ENCODE results near the gene WWTR1. TPM values are rescaled to one million over a fixed set of nuclear protein-coding genes. Genes with fewer than 3 reads are reported as not detected.

WWTR1 gene
- total RNA-seq, 1 donor from 2014 or later: 13.2 TPM

DNA sequence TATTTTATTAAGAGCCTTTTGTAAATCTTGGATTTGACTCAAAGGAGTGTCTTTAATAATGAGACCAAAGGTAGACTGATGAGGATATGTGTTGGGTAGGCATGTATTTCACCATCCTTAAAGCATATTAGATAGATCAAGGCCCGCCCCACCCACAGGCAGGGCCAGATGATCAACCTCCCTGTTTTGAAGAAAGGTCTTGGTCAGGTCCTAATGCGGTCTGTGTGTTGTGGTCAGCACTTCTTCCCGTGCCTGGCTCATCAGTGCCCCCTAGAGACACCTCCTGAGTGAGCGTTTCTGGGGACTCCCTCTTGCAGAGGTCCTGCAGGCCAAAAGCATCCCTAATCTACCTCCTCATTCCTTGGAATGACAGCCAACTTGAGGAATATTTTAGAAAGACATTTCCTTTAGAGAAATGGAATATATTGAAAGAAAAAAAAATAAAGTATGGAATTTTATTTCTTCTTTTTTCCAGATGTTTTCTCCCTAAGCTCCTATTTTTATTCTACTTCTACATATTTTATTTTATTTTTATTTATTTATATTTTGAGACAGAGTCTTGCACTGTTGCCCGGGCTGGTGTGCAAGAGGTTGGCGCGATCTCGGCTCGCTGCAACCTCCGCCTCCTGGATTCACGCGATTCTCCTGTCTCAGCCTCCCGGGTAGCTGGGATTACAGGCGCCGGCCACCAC lies 177.4 kb downstream of the WWTR1 start:
- ATAC-seq (peak; percentile 81), DNase-seq (ENCODE audit: low spot score) (peak; percentile 84)

DNA sequence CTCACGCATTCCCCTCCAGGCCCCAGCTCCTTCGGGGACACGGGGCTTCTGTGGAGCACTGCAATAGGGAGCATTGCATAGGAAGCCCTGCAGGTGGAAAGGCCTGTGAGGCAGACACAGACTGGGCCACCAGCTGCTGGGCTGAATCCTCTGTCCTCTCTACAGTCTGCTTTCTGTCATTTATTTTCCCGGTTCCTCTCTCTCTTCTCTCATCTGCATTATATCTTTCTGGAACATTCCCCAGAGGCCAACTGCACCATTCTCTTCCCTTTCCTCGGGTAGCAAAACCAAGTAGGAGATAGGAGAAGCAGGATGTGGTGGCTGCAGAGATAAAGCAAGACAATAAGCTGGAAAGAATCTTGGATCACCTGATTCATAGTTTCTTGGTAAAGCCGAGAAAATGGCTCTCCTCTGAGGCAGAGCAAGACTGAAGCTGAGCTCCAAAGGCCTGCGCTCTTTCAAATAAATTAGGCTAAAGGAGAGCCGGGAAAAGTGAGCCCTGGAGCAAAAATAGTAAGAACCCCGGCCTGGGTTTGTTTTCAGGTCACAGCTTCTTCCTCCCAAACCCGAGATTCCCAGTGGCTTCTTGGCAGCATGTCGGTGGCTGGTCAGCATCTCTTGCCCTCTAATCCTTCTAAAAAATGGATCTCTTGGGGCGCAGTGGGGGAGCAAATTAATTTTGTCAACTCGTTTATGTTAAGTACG lies 178.1 kb downstream of the WWTR1 start:
- no peak for ATAC-seq
- DNase-seq (ENCODE audit: low spot score): no peak

DNA sequence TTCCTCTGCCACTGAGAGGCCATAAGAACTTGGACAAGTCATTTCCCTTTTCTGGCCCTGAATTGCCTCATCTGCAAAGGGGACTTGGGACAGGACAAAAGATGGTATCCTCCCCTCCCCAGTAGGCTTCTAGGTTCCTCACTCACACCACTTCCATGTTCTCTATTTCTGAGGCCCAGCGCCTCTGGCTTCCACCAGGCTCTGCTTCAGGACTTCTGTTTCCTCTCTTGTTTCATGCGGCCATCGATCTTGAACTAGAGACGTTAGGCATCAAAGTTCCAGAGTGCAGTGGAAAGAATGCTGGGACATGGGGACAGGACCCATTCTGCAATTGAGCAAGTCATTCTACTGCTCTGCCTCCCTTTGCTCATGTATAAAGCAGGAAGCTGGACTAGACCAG lies 181.6 kb downstream of the WWTR1 start:
- ATAC-seq: peak; percentile 60
- DNase-seq (ENCODE audit: low spot score): peak; percentile 75

DNA sequence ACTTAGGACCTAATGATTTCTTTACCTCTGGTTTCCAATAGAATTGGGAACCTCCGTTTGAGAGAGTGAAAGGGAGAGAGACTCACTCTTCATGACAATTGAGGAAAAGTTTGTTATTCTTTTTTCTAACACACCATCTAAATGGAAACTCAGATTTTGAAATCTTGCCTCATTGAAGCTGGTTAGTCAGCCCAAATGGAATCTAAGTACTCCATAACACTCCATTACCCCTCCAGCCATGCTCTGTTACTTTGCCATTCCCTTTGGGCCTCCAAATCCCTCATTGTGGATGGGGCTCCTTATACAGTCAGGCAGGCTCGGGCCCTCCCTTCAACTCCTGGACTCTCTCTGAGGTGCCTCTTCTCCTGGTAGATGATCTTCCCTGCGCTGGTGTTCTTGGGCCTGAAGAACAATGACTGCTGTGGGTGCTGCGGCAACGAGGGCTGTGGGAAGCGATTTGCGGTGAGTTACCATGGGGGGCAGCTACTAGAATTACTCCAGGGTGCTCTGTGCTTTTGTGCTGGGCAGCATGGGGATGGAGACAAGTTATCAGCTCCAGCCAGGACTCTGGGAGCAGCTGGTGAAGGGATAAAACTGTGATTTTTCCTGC lies 182.3 kb downstream of the WWTR1 start:
- ATAC-seq: peak; percentile 15
- no peak for DNase-seq (ENCODE audit: low spot score)

DNA sequence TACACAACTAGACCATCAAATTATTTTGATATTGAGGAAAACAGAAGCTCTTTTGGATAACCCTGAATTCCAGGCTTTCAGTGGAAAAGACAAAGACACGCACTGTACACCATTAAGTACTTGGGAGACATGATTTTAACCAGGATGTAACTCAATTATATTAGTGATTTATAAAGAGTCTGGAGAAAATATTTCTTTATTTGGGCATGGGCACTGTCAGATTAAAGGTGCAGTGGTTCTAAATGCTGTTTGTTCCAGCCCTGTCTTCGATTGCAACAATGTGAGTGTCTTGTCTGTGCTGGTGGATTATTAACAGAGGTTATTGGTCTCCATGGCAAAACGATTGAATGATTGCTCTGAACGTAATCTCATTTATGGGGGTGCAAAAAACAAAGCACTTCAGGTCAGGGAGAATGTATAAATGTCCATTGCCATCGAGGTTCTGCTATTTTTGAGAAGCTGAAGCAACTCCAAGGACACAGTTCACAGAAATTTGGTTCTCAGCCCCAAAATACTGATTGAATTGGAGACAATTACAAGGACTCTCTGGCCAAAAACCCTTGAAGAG lies 183.5 kb downstream of the WWTR1 start, which contains the start of gene TM4SF4:
TM4SF4 (plus strand) TSS at position 448 of the 568 bp plus-strand sequence. CDS start 181 bp downstream, outside the sequence.
- ATAC-seq: peak; percentile 69
- no peak for DNase-seq (ENCODE audit: low spot score)

DNA sequence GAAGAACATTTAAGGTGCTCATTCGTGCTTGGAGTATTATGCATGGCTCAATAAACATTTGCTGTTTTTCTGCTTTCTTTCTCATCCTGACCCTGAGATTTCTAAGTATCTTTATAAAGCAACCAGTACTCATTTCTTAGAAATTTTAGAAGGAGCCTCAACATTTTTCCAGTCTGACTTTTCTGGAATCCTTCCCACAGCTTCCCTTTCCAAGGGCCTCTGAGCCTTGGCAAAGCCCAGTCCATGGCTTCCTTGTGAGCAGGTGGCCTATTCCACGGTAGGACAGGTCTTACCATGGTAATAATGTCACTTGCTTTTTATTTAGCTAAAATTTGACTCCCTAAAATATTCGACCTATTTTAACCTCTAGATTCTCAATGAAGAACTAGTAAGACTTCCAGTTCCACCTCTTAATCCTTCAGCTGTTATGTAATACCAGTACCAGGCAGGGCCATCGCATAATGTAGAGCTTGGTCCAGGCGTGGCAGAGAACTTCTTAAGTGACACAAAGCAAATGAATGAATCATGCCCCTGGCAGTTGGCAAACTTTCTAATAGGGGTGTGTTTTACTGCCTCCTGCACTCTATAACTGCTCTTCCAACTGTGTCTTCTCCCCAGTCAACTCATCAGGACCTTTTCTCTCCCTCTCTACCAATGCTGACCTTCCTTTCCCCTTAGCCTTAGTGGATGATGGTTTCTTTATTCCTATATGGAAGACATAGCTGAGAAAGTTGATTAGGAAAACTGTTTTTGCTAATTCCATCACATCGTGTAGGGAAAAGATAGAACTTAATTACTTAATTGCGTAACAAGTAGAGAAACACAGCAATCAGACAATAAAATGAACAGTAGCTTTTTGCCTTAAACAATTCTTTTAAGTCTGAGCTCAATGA lies 184.2 kb downstream of the WWTR1 start:
- DNase-seq (ENCODE audit: low spot score) (no peak), ATAC-seq (peak; percentile 38)

DNA sequence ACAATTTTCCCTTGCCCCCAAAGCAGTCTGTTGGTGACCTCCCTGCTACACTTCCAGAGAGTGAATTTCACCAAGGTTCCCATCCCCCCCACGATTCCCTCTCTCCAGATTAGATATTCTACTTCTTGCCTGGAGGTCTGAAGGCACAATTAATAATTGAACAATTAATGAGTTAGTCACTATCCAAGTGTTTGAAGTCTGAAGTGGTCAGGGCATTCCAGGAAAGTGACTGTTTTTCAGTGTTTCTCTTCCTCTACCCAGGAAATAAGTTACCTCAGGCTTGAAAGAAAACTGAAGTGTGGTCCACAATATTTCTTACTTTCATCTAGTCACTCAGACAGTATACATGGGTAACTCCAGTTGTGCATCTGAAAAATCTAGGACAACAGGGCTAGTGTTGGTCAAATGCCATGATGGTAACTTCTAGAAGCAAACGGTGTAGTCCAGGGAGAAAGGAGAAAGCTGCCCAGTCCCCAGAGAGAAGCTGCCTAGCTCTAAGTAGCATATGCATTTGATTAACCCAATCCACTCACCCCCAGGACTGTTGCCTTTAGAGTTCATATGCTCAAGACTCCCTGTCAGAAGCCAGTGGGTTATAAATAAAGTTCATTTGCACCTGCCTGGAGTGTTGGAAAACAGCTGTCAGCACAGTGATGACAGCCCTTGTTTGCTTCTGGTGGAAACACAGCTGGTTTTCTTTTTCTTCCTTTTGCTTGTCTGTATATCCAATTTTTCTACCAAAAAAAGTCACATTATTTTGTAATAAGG lies 185.6 kb downstream of the WWTR1 start:
- ATAC-seq (no peak), DNase-seq (ENCODE audit: low spot score) (no peak)

DNA sequence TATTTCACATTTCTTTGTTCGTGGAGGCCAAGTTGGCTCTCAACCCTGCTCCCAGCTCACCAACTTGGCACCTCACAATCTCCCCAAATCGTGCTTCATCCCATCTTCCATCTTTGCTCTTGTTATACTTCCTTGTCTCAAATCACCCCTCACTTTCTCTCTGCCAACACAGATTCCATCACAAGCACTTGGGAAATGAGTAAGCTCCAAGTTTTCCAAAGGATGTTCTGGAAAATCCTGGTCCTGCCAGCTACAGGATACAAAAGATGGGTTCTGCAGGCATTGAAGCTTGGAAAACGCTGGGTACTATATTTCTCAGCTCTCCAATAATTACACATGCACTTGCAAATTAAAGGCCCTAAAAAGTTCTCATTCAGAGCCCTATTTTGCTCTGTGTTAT lies 187.4 kb downstream of the WWTR1 start:
- no peak for DNase-seq (ENCODE audit: low spot score)
- no peak for ATAC-seq

DNA sequence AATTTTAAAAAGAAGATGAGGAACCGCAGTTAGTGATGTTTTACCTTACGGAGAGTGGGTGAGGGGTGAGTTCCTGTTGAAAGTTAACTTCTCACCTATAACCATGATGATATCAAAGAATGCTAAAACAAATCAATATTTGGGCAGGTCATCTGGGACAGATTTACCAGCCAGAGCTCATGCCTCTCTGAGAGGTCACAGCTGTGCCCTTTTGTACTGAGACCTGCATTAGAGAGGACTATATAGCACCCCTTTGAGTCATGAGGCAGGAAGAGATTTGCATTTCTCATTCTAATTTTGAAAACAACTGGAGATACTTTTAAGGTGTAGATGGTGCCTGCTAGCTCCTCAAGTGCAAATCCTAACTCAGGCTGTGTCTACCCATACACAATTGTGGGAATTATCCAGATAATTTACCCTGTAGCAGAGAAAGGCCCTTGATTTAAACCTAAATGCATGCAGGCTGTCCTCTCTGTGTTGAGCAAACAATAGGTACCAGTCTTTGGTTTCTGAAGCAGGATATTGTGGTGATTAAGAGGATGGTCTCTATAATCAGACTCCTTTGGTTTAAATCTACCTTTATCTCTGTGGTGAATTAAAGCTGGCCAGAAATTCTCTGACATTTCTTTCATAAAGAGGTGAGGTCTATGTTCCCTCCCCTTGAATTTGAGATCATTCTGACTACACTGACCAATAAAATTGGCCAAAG lies 189.2 kb downstream of the WWTR1 start:
- DNase-seq (ENCODE audit: low spot score) (peak; percentile 80), ATAC-seq (peak; percentile 94)

Other genes starting within 250 kb of the WWTR1 start
- gene TM4SF4, start 183.3 kb downstream of the WWTR1 start, total RNA-seq: 220 TPM
- gene COMMD2, start 94.5 kb upstream of the WWTR1 start, total RNA-seq: 9.5 TPM
- not detected for gene ANKUB1, start 134.5 kb upstream of the WWTR1 start, total RNA-seq
- gene RNF13, start 155.2 kb upstream of the WWTR1 start, total RNA-seq: 36.7 TPM

Measured in left lobe of liver (tissue), 2 donors.